K562 (cell line): Measurements from ENCODE around the gene RSAD1. TPM values are rescaled to one million over a fixed set of nuclear protein-coding genes. Genes with fewer than 3 reads are reported as not detected.

Experiments
- ATAC-seq: fragments of 200-7000 bp; cut with Tn5 transposase; 3 replicates; pipeline ENCODE4 v1.9.1; 2020; ENCODE audit warnings: moderate library complexity
- BruUV-seq: library from RNA; stranded (reverse); fragments of 400-500 nt; replicated peaks from 2 replicates; lab custom pipeline; 2021; lab: Mats Ljungman, UMichigan
- CTCF ChIA-PET: fragments of 300-600 bp; formaldehyde crosslinking; extraction: SDS; loops from one replicate; lab custom pipeline; 2021; ENCODE audit warnings: low intra/inter-chr PET ratio; lab: Yijun Ruan, JAX
- POLR2A ChIA-PET: fragments of 300-600, 350-650 bp; sonication (Branson Sonifier 250); formaldehyde crosslinking; extraction: SDS; loops from one replicate; lab custom pipeline; 2021; ENCODE audit warnings: antibody characterized with exemption, inconsistent platforms; lab: Yijun Ruan, JAX
- DNase-seq, 4 experiments: peaks; one replicate each; pipeline versions ENCODE4 v3.0.0 to v3.0.0-alpha.2; 2011 to 2018; ENCODE audit warnings: low spot score in 3 of 4, mixed read lengths in 3 of 4; ENCODE audit errors: extremely low read depth in 1 of 4
- FAIRE-seq: peaks from 2 replicates; lab custom pipeline; 2011; peaks lifted over from hg19 to GRCh38; lab: Jason Lieb, UNC
- H2AFZ ChIP-seq: 2 replicates; pipeline ENCODE4 v1.6.0; 2011; ENCODE audit warnings: low read depth, low read length, control low read depth, inconsistent platforms
- H3K27ac ChIP-seq: fragments of 200-600 bp; 3 replicates; pipeline ENCODE4 v1.8.0; 2011; ENCODE audit warnings: low read depth, mild to moderate bottlenecking, control low read depth, inconsistent platforms, low read length, moderate library complexity, mixed read lengths; ENCODE audit errors: extremely low read depth
- H3K27me3 ChIP-seq, 2 experiments: fragments of 300-600 bp in 1 of 2; 2 replicates in 1 of 2; 3 replicates in 1 of 2; pipeline versions ENCODE4 v1.6.0 to v1.8.0; 2011; ENCODE audit warnings: inconsistent platforms in 2 of 2, low read length in 2 of 2, mild to moderate bottlenecking in 1 of 2, mixed read lengths in 1 of 2, moderate library complexity in 1 of 2; ENCODE audit not compliant: control insufficient read depth in 2 of 2, insufficient read depth in 2 of 2
- H3K36me3 ChIP-seq: fragments of 300-600 bp; 3 replicates; pipeline ENCODE4 v1.8.0; 2011; ENCODE audit warnings: mild to moderate bottlenecking, low read length, inconsistent platforms; ENCODE audit not compliant: control insufficient read depth, insufficient read depth
- H3K4me1 ChIP-seq, 2 experiments: fragments of 200-600 bp in 1 of 2; replicated peaks in 1 of 2; 2 replicates in 1 of 2; 3 replicates in 1 of 2; pipeline versions ENCODE4 v1.5.1 to v1.8.0; 2011; ENCODE audit warnings: inconsistent platforms in 2 of 2, low read length in 2 of 2, mild to moderate bottlenecking in 1 of 2, mixed read lengths in 1 of 2, moderate library complexity in 1 of 2; ENCODE audit not compliant: control insufficient read depth in 2 of 2, insufficient read depth in 2 of 2
- H3K4me2 ChIP-seq: 2 replicates; pipeline ENCODE4 v1.6.1; 2011; ENCODE audit warnings: low read length, control low read depth, inconsistent platforms, mixed read lengths; ENCODE audit not compliant: insufficient read depth
- H3K4me3 ChIP-seq: fragments of 200-600 bp; sonication (generic), shearing (Covaris generic); 2 replicates; pipeline ENCODE4 v1.5.1; 2016; ENCODE audit warnings: control low read depth, inconsistent platforms
- H3K79me2 ChIP-seq: fragments of 200-600 bp; 3 replicates; pipeline ENCODE4 v1.8.0; 2011; ENCODE audit warnings: low read length, inconsistent platforms; ENCODE audit not compliant: control insufficient read depth, insufficient read depth
- H3K9ac ChIP-seq, 2 experiments: 2 replicates each; pipeline versions ENCODE4 v1.6.0 to v1.6.1; 2011; ENCODE audit warnings: low read depth in 2 of 2, low read length in 2 of 2, control low read depth in 1 of 2, inconsistent platforms in 1 of 2, mild to moderate bottlenecking in 1 of 2, mixed read lengths in 1 of 2; ENCODE audit not compliant: insufficient read depth in 1 of 2
- H3K9me1 ChIP-seq: one replicate; pipeline ENCODE4 v1.6.0; 2011; ENCODE audit warnings: inconsistent platforms, mild to moderate bottlenecking, low read length, moderate library complexity; ENCODE audit not compliant: control insufficient read depth, insufficient read depth
- H3K9me3 ChIP-seq: replicated peaks from 2 replicates; pipeline ENCODE4 v1.5.1; 2011; ENCODE audit warnings: low read depth, low read length, inconsistent platforms; ENCODE audit not compliant: control insufficient read depth, insufficient read depth
- H4K20me1 ChIP-seq: replicated peaks from 2 replicates; pipeline ENCODE4 v1.6.1; 2011; ENCODE audit warnings: low read length, inconsistent platforms, mixed read lengths; ENCODE audit not compliant: control insufficient read depth, insufficient read depth
- ARID3A ChIP-seq: IDR thresholded peaks from 2 replicates; pipeline ENCODE4 v1.6.1; 2012; ENCODE audit warnings: low read depth, low read length, improper control_type of control experiment, borderline replicate concordance
- BCOR ChIP-seq: fragments of 450-650 bp; IDR thresholded peaks from 2 replicates; pipeline ENCODE4 v1.6.1; 2016
- ERF ChIP-seq: fragments of 450-650 bp; formaldehyde crosslinking; IDR thresholded peaks from 2 replicates; pipeline ENCODE4 v1.4.0; 2020; ENCODE audit warnings: mild to moderate bottlenecking, mixed read lengths
- FOXJ2 ChIP-seq: fragments of 200-800 bp; sonication (Bioruptor generic); IDR thresholded peaks from 2 replicates; pipeline ENCODE4 v1.6.1; 2016; ENCODE audit warnings: missing genetic modification characterization, missing compliant biosample characterization
- MAFF ChIP-seq: IDR thresholded peaks from 2 replicates; pipeline ENCODE4 v1.6.1; 2012; ENCODE audit warnings: low read length, improper control_type of control experiment
- NR1H2 ChIP-seq: sonication (generic); formaldehyde crosslinking; IDR thresholded peaks from 2 replicates; pipeline ENCODE4 v1.4.0; 2020; ENCODE audit warnings: mild to moderate bottlenecking, missing genetic modification reagents
- OTX1 ChIP-seq: fragments of 450-650 bp; formaldehyde crosslinking; IDR thresholded peaks from 2 replicates; pipeline ENCODE4 v1.4.0; 2022; ENCODE audit warnings: mild to moderate bottlenecking
- RBFOX2 ChIP-seq: fragments of 200-400 bp; formaldehyde crosslinking; IDR thresholded peaks from 2 replicates; pipeline ENCODE4 v1.6.1; 2017; ENCODE audit warnings: low read depth, mild to moderate bottlenecking, low read length, moderate library complexity
- SMAD1 ChIP-seq: fragments of 150-350 bp; IDR thresholded peaks from 2 replicates; pipeline ENCODE4 v1.6.1; 2014; ENCODE audit warnings: low read length, low read depth; ENCODE audit not compliant: partially characterized antibody
- TCF7L2 ChIP-seq: fragments of 150-350 bp; IDR thresholded peaks from 2 replicates; pipeline ENCODE4 v1.6.1; 2016; ENCODE audit warnings: low read depth, mild to moderate bottlenecking, low read length, moderate library complexity
- ZBTB26 ChIP-seq: fragments of 450-650 bp; formaldehyde crosslinking; IDR thresholded peaks from 2 replicates; pipeline ENCODE4 v1.4.0; 2022; ENCODE audit warnings: missing genetic modification characterization
- ZNF239 ChIP-seq: fragments of 250-450 bp; sonication (Bioruptor Pico); IDR thresholded peaks from 2 replicates; pipeline ENCODE4 v1.4.0; 2020; ENCODE audit warnings: mild to moderate bottlenecking
- ZNF609 ChIP-seq: sonication (generic); formaldehyde crosslinking; IDR thresholded peaks from 2 replicates; pipeline ENCODE4 v1.8.1; 2023; ENCODE audit warnings: missing genetic modification reagents, mild to moderate bottlenecking, borderline replicate concordance
- WGBS: fragments of 100-300 bp; shearing (Covaris generic); methylation state at CpG from one replicate; pipeline ENCODE4 v1.1.6; 2016; ENCODE audit warnings: low coverage, mixed read lengths; ENCODE audit not compliant: insufficient coverage; ENCODE audit errors: missing lambda C conversion rate; 5-methylcytosine and 5-hydroxymethylcytosine counted together
- in situ Hi-C: fragments of 300-500 bp; cut with MboI; formaldehyde crosslinking; loops from 4 replicates; pipeline ENCODE4 v1.15.0; 2018; ENCODE audit warnings: inconsistent platforms, mixed read lengths
- intact Hi-C: fragments of 100-400 bp; cut with micrococcal nuclease; formaldehyde crosslinking; loops from 2 replicates; pipeline ENCODE4 v1.14.2; 2022
- polyA plus RNA-seq, 8 experiments: library from polyadenylated mRNA; depleted of rRNA in 4 of 8; stranded (reverse) in 5 of 8; unstranded in 3 of 8; fragments of >200 nt; fragmentation: Nextera tagmentation in 2 of 8; fragmentation: Illumina TruSeq in 1 of 8; extraction: Ambion mirVana in 2 of 8; extraction: Trizol in 1 of 8; gene quantifications; 2 replicates each; pipeline versions ENCODE4 v1.2.1 to v1.2.3, GENCODE V29; 2011 to 2014; ENCODE audit warnings: inconsistent platforms in 1 of 8, missing spikeins in 1 of 8
- total RNA-seq, 7 experiments: library from RNA; depleted of rRNA in 6 of 7; stranded (reverse); fragments of >200 nt in 6 of 7; fragmentation: Illumina TruSeq in 2 of 7; extraction: Trizol in 2 of 7; gene quantifications; 2 replicates each; pipeline versions ENCODE4 v1.2.1 to v1.2.3, GENCODE V29; 2011 to 2021; ENCODE audit warnings: low replicate concordance in 1 of 7

Gene RSAD1
- total and polyA plus RNA-seq, 9 of the 15 experiments (the other 6 are each of a cell fraction or from before 2014, with no cell fraction given), result 4.5 to 42.5 (median 26.8) TPM

- no peaks in the 10 kb centered on the region for H4K20me1 ChIP-seq
- H3K36me3 ChIP-seq, result peaks cover 53% of the 10 kb centered on the region
- no peak overlapping the region for H3K4me3 ChIP-seq
- FAIRE-seq, result no peak
- WGBS, result 95% methylated on average over 9 of the region's 11 CpGs
- intact Hi-C loops, result loop anchor here (5.0 kb wide), 3 partner anchors 198 to 358 kb away; no protein-coding TSS in a partner anchor
- H3K4me2 ChIP-seq, result no peak overlapping the region
- peaks cover 12% of the 10 kb centered on the region for H3K79me2 ChIP-seq
- no peak for ATAC-seq
- H3K27me3 ChIP-seq, result no peaks in the 10 kb centered on the region
- ChIA-PET CTCF (interaction anchor here (0.5 kb wide), 1 partner anchor 203 kb away, joined by 3 read pairs; no protein-coding TSS in a partner anchor), POLR2A (interaction anchor here (0.6 to 1.0 kb wide), 5 partner anchors 9 to 331 kb away, joined by 3 to 4 read pairs (median 3); partner anchors contain the start of gene CACNA1G)
- H3K9ac ChIP-seq, result peak overlapping the region in 1 of 2 experiments; percentile 7; a peak in 1 of 4 replicates
- H3K9me1 ChIP-seq, result no peaks in the 10 kb centered on the region
- no TSS peak for BruUV-seq
- H3K4me1 ChIP-seq, result peaks cover 3 to 11% of the 10 kb centered on the region in 2 experiments; a peak in 2 of 5 replicates
- no peak overlapping the region for H3K27ac ChIP-seq
- H3K9me3 ChIP-seq, result no peaks in the 10 kb centered on the region
- no peak for DNase-seq
- no peak overlapping the region for H2AFZ ChIP-seq
- in situ Hi-C loops, result loop anchor here (5.0 kb wide), 2 partner anchors 138 to 193 kb away; no protein-coding TSS in a partner anchor
- no peak for TF ChIP-seq ZNF239
- TF ChIP-seq BCOR, result no peak
- no peak for TF ChIP-seq ZNF609 (CRISPR knock-in tag)
- TF ChIP-seq FOXJ2, result no peak
- TF ChIP-seq OTX1 (CRISPR knock-in tag), result no peak
- TF ChIP-seq NR1H2 (CRISPR knock-in tag), result no peak
- TF ChIP-seq MAFF, result no peak
- no peak for TF ChIP-seq ARID3A
- no peak for TF ChIP-seq ERF (CRISPR knock-in tag)
- no peak for TF ChIP-seq TCF7L2
- TF ChIP-seq ZBTB26 (CRISPR knock-in tag), result no peak
- no peak for TF ChIP-seq SMAD1
- TF ChIP-seq RBFOX2, result no peak
Observed at GRCh38 chr17:50484386-50485155, 5.9 kb downstream of the RSAD1 start.
